Psoas muscle (tissue), 8 donors: ENCODE results near the gene RASSF5. TPM values are rescaled to one million over a fixed set of nuclear protein-coding genes. Genes with fewer than 3 reads are reported as not detected.

Source experiments
- ATAC-seq, 4 donors: fragments of 200-7000 bp; cut with Tn5 transposase; one replicate each; pipeline ENCODE4 v1.9.1; 2020; ENCODE audit warnings: moderate library complexity in 3 of 4, mild to moderate bottlenecking in 2 of 4
- DNase-seq, 2 donors: peaks; one replicate each; pipeline ENCODE4 v3.0.0-alpha.2; 2020
- H3K27ac ChIP-seq: fragments of 200-600 bp; one replicate; pipeline ENCODE4 v1.8.0; 2022
- H3K27me3 ChIP-seq, 3 donors: fragments of 200-600 bp in 1 of 3; one replicate each; pipeline versions ENCODE4 v1.6.1 to v1.8.0; 2013 to 2022; ENCODE audit warnings: low read length in 2 of 3, mild to moderate bottlenecking in 2 of 3, moderate library complexity in 1 of 3; ENCODE audit not compliant: insufficient read depth in 3 of 3
- H3K36me3 ChIP-seq, 2 donors: fragments of 200-600 bp in 1 of 2; one replicate each; pipeline versions ENCODE4 v1.6.1 to v1.8.0; 2013 to 2022; ENCODE audit warnings: low read depth in 1 of 2, mild to moderate bottlenecking in 1 of 2, moderate library complexity in 1 of 2; ENCODE audit not compliant: insufficient read depth in 1 of 2
- H3K4me1 ChIP-seq: fragments of 200-600 bp; one replicate; pipeline ENCODE4 v1.8.0; 2022
- H3K4me3 ChIP-seq: fragments of 200-600 bp; one replicate; pipeline ENCODE4 v1.8.0; 2022; ENCODE audit warnings: mild to moderate bottlenecking
- H3K9me3 ChIP-seq: fragments of 200-600 bp; one replicate; pipeline ENCODE4 v1.8.0; 2022
- CTCF ChIP-seq: fragments of 200-600 bp; IDR thresholded peaks from one replicate; pipeline ENCODE4 v1.8.0; 2022; ENCODE audit warnings: antibody characterized with exemption
- WGBS, 3 donors: extraction: QIAGEN DNeasy Blood & Tissue Kit; methylation state at CpG; one replicate each; pipeline versions ENCODE4 v1.1.6 to v1.1.7; 2013; 5-methylcytosine and 5-hydroxymethylcytosine counted together
- intact Hi-C, 2 donors: fragments of 100-400 bp; cut with DNase I; formaldehyde crosslinking; loops; one replicate each; pipeline versions ENCODE4 v1.11.0 to v1.14.2; 2022
- polyA plus RNA-seq, 3 donors: library from polyadenylated mRNA; stranded (reverse); fragments of 200-250 nt; gene quantifications; one replicate each; pipeline ENCODE4 v1.2.3, GENCODE V29; 2013
- total RNA-seq, 4 donors: library from RNA; stranded (reverse); fragmentation: NEBNext Ultra II Directional in 2 of 4; extraction: Animal tissue kit (Norgen Biotek cat#: 25700) in 2 of 4; gene quantifications; one replicate each; pipeline versions ENCODE4 v1.2.1 to v1.2.4, GENCODE V29; 2021 to 2023
- donor health status: healthy with polysubstance abuse.
- donor health status: DM: no; HTN: no; CAD: no; lungs with moderate emphysema.
- donor health status: Bipolar disorder and iron deficiency.
- donor health status: healthy.
- donor health status: DM: yes; HTN: yes; CAD: no.
- donor health status: DM: no; HTN: no; CAD: no.
- donor health status: DM: no; HTN: no; CAD: no.
- donor health status: DM: yes; HTN: yes; CAD: no.

Gene RASSF5
- total and polyA plus RNA-seq, 7 donors = 1.1 to 14.6 (median 1.9) TPM

GRCh38 chr1:206544562-206545257 lies 37.4 kb downstream of the RASSF5 start:
- 11 to 14% (median 12%) methylated on average over 9 of the region's 9 CpGs for WGBS, 3 donors
- peak; percentile 72 to 83 for DNase-seq
- Histone ChIP-seq H3K9me3 (no peaks in the 10 kb centered on the region), H3K27ac (no peak overlapping the region), H3K4me1 (no peaks in the 10 kb centered on the region), H3K27me3 (no peaks in the 10 kb centered on the region), H3K36me3 (no peaks in the 10 kb centered on the region), H3K4me3 (no peak overlapping the region)
- intact Hi-C loops = loop anchor here (1.0 to 5.0 kb wide), 3 partner anchors 39 to 52 kb away; no protein-coding TSS in a partner anchor
- peak; percentile 82 to 89 (median 88) for ATAC-seq
- peak; percentile 80 for TF ChIP-seq CTCF

- no peak overlapping the region for H3K27ac ChIP-seq
- no peaks in the 10 kb centered on the region for H3K4me1 ChIP-seq
- 94 to 99% (median 97%) methylated on average over 1 of the region's 1 CpG for whole genome bisulfite sequencing, 3 donors
- H3K36me3 ChIP-seq = no peaks in the 10 kb centered on the region
- DNase-seq (no peak), ATAC-seq (no peak)
- no peaks in the 10 kb centered on the region for H3K9me3 ChIP-seq
- H3K27me3 ChIP-seq = no peaks in the 10 kb centered on the region
- TF ChIP-seq CTCF = no peak
- intact Hi-C loops = loop anchor here (1.0 to 2.0 kb wide), 2 partner anchors 38 to 39 kb away; no protein-coding TSS in a partner anchor
- H3K4me3 ChIP-seq = no peak overlapping the region
Measured at GRCh38 chr1:206545351-206545750, 38.0 kb downstream of the RASSF5 start.

GRCh38 chr1:206547104-206547503 lies 39.8 kb downstream of the RASSF5 start:
- 84 to 97% (median 86%) methylated on average over 7 of the region's 7 CpGs for WGBS, 3 donors
- intact Hi-C loops = no loop called here
- no peak for DNase-seq
- H3K4me1 ChIP-seq = no peaks in the 10 kb centered on the region
- H3K9me3 ChIP-seq = no peaks in the 10 kb centered on the region
- H3K27ac ChIP-seq = no peak overlapping the region
- no peaks in the 10 kb centered on the region for H3K27me3 ChIP-seq
- ATAC-seq = no peak
- H3K36me3 ChIP-seq = no peaks in the 10 kb centered on the region
- H3K4me3 ChIP-seq = no peak overlapping the region
- TF ChIP-seq CTCF = no peak

GRCh38 chr1:206550446-206550845 lies 43.1 kb downstream of the RASSF5 start:
- Histone ChIP-seq H3K27ac (no peak overlapping the region), H3K27me3 (no peaks in the 10 kb centered on the region), H3K9me3 (no peaks in the 10 kb centered on the region), H3K4me1 (no peaks in the 10 kb centered on the region), H3K36me3 (no peaks in the 10 kb centered on the region), H3K4me3 (no peak overlapping the region)
- intact Hi-C loops = no loop called here
- no peak for ATAC-seq
- no peak for DNase-seq
- no peak for TF ChIP-seq CTCF
- WGBS, 3 donors = 84% methylated on average over 2 of the region's 2 CpGs
